GM19397 (cell line): Measurements from ENCODE around the gene ZXDC.

ENCODE experiments used
- ATAC-seq: cut with Tn5 transposase; IDR thresholded peaks from one replicate; pipeline ENCODE4 v1.9.1; 2021; ENCODE audit warnings: mild to moderate bottlenecking, moderate library complexity; ENCODE audit not compliant: unreplicated experiment

Gene ZXDC

DNA sequence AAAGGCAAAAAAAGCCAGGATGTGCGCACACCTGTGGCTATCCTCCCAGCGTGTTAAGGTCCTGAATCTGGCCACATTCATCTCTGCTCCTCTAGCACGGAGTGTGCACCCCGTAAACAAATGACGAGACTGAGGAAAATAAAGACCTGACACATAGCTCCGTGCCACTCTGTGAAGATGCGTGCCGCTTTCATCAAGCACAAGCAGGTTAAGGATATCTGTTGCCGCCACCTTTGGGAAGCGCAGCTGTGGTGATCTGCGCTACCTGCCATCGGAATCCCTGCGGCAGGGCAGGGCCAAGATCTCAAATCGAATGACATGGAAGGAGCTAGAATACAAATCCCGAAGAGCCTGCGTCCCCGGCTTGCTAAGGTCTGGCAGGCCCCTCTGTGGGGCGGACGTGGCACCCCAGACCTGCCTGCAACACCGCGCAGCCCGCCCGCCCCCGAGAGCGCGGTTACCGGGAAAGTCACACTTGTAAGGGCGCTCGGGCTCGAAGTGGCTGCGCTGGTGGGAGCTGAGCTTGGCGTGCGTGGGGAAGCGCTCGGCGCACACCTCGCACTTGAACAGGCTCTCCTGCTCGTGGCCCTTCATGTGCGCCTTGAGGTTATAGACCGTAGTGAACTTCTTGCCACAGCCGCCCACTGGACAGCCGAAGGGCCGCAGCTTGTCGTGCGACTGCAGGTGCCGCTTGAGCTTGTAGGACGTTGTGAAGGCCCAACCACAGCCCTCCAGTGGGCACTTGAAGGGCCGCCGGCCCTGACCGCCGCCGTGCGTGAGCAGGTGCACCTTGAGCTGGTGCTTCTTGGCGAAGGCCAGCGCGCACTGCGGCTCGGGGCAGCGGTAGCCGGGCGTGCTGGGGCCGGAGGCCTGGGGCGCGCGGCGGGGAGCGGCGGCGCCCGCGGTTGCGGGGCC lies 936 bp downstream of the ZXDC start:
- ATAC-seq: peak; percentile 24

DNA sequence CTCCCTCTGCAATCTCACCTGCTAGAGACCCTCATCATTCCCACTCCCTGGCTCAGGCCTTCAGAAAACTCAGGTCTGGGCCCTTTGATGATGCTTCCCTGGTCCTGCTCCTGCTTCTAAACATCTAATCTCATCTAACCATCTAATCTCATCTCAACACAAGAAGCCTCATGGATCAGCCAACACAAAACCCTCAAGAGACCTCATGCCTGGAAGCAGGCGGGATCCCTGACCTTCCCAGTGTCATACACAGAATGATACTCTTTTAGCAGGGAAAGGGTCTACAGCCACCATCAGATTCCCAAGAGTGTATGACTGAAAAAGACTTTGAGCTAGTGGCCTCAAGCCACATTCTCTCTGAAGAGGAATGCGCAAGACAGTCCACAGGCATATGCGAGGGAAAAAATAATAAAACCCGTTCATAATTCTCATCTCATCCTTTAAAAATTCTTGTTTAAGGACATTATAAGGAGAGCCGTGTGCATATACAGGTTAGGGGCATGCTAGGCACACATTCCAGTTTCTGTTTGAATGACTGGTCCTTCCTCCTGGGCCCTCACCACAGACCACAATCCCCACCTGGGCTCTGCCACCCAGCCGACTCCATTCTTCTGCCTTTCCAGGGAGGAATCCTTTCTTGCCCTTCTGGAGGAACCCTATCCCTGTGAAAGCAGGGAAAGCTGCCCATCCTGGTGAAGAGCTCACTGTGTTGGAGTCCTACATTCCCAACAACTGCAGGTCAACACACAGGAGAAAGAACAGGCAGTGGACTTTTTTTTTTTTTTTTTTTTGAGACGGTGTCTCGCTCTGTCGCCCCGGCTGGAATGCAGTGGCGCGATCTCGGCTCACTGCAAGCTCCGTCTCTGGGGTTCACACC lies 2.2 kb downstream of the ZXDC start:
- no peak for ATAC-seq

DNA sequence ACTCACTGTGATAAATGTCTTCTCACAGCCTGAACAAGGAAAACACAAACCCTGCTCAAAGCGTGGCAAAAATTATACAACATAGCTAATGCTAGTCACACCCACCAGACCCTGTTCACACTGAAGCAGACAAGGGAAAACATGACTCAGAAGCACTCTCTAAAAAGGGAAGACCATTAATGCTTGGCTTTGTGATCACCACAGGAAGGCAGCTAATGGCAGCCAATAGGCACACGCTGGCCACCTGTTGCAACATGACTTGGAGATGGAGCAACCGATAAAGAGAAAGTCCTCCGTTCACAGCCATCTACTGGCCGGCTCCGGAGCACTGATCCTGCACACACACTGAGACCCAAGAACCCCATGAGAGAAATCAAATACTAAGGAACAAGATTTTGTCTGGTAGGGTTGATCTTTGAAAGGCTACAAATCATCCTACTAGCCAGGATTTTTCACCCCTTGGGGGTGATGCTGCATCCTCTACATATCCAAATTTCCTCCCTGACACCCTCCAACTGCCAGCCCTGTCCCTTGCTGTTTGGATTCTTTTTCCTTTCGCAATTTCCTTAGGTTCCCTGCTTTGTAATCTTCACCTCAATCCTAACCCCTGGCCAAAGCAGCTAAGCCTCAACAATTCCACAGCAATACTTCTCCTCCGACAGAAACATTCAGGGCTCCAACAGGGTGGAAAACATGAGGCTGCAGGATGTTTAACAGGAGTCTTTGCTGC lies 3.2 kb downstream of the ZXDC start:
- no peak for ATAC-seq

DNA sequence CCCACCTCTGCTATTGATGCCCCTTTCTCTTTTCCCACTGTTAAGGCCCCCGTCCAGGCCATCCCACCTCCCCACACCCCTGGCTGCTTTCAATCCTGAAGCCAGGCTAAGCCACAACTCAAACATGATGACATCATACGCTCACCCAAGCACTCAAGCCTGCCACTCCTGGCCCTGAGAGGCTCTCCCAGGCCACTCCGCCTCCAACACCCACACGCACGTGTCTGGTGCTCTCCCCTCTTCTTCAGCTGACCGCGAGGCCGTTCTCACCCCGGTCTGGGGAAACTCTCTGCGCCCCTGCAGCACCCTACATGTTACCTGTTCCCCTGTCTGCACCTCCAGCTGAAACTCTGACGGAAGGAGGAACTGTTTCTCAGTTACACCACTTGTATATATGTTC lies 6.2 kb downstream of the ZXDC start:
- no peak for ATAC-seq

DNA sequence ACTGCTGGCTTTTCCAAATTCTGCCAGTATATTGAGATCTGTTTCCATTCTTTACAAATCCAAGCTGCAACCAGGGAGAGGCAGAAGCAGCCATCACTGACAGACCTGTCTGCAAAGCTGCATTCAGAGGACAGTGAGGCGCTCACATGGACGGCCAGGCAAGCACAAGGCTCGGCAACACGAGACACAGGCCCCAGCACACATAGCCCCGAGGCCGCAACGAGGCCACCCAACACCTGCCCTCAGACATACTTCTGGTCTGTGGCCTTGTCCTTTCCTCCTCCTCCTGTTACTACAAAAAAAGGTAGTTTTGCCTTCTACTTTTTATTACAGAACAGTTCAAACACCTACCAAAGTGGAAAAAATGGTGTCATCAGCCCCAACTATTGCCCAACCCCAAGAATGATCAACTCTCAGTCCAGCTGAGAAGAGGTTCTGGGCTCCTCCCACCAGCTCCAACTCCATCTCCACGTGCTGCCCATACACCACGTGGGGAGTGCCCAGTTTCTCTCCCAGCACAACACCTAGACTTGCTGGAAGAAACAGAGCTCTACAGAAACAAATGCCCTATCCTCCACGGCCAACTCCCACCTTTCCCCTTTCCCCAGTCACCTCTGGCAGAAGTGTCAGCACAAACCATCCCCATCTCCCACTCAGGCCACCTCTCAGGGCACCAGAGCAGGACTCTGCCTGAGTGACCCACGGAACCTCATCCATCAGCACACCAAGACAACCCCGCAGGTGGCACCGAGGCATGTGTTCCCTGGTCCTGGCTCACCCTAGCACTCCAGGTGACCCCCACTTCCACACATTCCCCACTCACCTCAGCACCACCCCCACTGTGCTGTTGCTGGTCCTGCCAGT lies 7.4 kb downstream of the ZXDC start:
- ATAC-seq: no peak

DNA sequence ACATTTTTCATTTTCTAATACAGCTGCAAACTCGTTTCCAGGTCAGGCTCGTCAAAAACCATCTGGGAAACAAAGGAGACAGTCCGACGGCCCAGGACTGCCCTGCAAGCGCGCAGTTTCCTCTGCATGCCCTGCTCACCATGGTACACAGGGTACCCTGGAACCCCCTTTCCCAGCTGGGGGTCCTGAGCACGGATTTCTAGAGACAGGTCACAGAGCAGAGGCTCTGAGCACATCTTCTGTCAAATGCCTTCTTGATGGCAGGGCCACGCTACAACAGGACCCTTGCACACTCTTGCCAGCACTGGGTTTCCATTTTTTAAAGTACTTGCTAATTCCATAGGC lies 8.1 kb downstream of the ZXDC start:
- ATAC-seq: no peak

DNA sequence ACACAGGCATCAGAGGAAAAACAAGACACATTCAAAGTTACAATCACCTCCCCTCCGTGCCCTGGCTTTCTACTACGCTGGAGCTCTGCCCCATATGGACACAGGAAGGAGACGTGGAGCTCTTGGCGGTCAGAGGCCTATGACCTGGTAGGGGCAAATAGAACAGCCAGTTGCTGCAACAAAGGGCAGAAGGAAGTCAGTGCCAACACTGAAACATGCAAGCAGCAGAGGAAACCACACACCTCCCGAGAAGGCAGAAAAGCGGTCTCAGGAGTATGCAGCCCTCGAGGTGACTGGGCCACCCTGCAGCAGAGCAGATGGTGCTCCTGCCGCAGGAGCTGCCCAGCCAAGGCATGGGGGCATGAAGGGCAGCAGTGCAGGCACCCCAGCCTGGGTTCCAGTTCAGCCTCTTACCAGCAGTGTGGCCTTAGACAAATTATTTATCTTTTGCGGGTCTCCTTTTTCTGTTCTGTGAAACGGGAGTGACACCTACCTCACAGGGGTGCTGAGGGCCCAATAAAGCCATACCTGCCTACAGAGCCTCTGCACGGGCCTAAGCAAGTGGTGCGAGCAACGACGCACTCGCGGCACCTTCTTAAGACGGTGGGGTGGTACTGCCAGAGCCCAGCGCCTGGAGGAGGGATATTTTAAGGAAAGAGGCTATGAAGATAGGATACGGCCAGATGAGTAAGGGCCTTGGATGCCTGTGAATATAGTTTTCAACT lies 8.6 kb downstream of the ZXDC start:
- ATAC-seq: no peak

DNA sequence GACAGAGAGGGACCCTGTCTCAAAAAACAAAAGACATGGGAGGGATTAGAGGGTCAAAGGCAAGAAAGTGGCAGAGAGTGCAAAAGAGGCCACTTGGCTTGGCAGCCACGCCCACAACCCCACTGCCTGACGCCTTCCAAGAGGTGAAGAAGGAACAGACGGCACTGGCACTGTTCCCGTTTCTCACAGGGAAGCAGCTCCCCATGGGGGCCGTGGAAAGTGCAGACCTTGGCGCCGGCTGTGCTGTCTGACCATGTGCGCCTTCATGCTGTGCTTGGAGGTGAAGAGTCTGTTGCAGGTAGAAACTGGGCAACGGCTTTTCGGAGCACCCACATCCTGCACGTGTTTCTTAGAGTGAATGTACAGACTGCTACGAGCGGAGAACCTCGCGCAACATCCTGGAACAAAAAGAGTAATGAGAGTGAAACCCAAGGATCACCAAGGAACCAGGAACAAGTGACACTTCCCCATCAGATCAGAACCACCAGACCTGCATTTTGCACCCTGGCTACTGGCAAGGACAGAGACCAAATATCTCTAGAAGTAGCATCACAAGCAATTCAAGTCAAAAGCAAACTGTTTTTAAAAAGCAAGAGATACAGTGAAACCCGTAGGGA lies 9.7 kb downstream of the ZXDC start:
- no peak for ATAC-seq

DNA sequence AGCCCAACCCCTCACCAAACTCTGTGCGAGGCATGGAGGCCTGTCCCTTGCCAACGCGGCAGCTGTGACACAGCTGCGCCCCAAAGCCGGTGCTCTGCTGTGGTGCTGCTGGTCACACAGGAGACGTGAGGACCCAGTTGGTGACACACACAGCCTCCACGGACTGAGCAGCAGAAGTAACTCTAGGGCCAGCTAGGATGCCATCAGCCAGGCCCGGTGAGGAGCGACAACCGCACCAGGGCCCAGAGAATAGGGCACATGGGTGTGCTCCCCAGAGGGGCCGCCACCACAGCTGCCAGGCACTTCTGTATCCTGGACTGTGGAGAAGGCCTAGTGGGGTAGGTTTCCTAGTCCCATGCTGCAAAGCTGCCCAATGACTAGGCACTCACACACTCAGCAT lies 10.7 kb downstream of the ZXDC start:
- no peak for ATAC-seq

DNA sequence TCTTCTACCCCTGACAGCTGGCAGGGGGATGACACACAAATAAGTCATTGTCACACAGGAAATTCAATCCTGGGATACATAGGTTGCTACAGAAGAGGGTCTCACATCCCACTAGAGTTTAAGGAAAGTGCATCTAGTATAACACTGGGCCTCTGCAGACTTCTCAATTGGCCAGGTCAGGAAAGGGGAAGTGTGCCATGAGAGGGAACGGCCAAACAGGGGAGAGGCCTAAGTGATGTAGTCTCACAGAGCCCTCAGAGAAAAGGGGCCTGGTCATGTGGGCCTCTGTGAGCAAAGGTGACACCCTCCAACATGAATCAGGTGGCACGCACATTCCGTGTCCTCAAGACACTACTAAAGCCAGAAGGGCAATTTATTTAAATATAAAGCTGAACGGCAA lies 11.2 kb downstream of the ZXDC start:
- no peak for ATAC-seq

DNA sequence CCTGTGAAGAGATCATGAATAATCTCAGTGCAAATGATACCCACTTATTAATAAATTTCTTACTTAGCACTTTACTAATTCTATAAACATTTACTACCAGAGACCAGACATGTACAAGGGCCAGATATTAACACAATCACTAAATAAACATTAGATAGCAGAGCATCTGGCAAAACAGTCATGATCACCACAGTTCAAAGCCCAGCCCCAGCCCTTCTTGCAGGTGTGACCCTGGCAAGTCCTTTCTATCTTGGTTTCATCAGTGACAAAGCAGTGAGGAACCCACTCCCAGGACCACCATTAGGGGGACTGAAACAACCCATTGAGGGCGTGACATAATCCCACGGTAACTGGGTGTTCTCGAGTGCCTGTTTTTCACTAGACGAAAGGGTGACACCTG lies 11.6 kb downstream of the ZXDC start:
- no peak for ATAC-seq

DNA sequence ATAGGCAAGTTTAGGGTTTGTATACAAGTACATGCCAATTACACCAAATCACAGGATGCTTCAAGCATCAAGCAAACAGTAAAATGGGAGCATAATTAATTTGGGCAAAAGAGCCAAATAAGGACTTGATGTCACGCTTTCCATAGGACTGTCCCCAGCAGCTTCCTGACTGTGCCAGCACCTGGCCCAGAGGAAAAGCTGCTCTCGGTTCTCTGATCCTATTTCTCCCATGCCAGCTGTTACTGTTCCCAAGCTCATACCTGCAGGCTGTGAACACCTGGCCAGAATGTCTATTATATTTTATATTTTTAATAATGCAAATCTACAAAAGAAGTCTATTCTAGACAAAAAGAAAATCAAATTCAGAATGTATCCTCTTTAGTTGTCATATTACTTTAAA lies 12.2 kb downstream of the ZXDC start:
- ATAC-seq: no peak

DNA sequence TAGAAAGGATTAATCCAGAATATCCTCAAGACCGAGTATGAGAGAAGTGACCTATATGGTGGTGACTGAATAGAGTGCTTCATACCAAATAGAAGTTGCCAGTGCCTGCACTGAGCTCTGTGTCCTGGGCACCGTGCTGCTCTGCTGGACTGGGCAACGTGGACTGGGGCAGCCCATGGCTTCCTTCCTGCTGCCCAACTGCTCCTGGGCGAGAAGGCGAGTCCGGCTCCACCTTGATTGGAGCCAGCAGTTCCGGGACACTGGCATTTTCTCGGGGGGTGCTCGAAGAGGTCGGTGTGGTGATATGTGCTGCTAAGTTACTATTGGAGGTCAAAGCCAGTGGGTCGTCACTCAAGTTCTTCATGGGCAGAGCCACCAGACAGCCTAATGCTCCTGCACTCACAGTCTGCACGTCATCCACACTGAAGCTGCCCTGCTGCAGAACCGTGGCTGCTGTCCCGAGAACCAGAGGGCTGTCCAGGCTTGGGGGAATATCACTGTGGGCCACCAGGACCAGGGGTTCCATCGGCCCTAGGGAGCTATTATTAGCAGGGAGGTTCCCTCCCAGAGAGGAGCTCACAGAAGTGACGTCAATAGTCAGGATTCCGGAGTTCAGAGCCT lies 14.1 kb downstream of the ZXDC start:
- no peak for ATAC-seq

DNA sequence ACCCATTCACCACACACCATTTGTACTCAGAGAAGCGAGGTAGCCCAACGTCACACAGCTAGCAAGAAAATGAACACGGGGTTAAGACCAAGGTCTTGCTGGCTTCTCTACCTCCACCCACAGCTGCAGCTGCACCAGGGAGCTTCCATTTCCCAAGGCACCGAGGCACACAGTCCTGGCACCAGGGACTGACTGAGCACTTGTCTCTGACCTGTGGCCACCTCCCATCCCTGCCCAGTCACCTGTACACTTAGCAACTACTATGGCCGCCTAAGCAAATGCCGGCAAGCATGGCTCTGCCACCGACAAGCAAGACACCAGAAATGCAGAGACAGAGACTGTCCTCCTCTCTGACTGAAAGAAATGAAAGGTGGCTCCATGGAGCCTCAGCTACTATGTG lies 15.3 kb downstream of the ZXDC start:
- ATAC-seq: no peak

DNA sequence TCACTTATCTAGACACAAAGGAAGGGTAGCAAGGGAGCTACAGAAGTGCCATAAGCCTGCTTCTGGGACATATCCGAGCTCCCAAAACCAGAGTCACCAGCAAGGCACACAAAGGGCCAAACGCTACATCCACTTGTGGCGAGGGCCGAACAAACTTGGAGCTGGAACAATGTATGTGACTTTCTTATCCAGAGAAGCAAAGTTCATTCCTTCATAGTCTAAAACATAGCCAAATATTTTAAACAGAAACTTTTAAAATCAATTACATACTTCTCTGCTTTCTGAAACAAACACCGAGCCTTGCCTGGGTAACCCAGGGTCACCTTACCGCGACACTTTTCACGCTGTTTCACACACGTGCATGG lies 15.9 kb downstream of the ZXDC start:
- ATAC-seq: no peak

DNA sequence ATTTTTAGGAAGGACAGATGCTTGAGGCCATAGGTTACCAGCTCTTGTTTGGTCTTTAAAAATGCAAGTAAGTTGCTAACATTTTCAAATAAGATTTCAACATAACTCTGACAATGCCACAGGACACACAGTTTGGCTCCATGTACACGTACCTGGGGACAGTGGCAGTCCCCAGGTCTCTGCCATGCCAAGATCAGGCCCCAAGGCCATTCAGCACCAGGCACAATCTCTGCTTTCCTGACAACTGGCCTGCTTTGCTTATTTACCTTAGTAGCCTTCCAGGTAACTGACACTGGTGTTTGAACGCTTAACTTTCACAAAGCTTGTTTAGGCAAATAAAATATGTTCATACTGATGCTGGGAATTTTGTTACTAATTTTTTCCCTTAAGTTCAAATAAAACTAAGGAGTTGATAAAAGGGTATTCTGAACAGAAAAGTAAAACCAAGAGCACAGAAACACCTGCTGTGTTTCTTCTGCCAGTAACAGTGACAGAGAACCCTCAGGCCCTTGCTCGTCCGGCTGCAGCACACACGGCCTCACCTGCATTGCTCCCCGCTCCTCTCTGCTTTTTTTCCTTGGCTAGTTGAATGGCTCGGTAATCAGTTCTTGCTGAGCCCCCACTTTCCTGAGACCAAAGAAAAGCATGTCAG lies 16.5 kb downstream of the ZXDC start:
- no peak for ATAC-seq

DNA sequence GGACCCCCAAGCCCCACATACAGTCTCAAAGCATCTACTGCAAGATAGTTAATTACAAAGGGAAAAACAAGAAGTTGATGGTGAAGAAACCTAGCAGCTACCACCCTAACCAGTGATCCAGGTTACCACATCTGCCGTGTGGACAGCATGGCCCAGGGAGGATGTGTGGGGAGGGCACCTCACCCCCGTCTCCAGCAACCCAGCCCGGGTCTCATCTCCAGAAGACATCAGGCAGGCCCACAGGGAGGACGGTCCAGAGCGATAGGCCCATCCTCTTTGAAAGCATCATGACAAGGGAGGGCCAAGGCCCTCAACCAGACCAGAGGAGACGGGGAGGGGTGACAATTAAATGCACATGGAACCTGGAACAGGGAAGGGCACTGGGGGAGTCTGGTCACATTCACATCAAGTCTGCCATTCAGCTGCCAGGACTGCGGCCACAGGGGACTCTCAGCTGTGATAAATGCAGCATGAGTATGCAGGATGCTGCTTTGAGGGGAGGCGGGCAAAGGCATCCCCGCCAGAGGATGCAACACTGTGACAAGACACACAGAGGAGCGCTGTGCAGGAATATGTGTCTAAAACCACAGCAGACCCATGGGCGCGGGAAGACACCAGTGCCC lies 18.8 kb downstream of the ZXDC start:
- no peak for ATAC-seq

DNA sequence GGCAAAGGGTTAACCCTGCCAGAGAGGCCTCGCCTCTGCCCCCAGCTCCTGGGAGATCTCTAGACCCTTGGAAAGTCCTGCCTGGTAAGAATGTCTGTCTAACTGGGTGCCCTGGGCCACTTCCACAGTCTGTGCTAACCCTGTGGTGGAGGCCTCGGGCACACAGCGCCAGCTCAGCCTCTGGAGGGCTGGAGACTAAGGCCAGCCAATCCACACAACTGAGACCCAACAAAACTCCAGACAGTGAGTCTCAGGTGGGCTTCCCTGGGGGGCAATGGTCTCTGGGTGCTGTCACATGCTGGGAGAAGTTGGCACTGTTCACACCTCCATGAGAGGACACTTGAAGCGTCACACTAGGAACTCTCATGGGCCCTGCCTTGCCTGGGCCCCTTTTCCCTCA lies 19.5 kb downstream of the ZXDC start:
- no peak for ATAC-seq
